ENCODE measurements around the gene CDC37. TPM values are rescaled to one million over a fixed set of nuclear protein-coding genes. Genes with fewer than 3 reads are reported as not detected.

The CDC37 gene
- polyA plus RNA-seq, 2 of the 4 experiments (the other 2 are of a cell fraction): 152 to 214 TPM

GRCh38 chr19:10363789-10364281 is 39.5 kb downstream of the CDC37 start:
- Histone ChIP-seq H3K4me1 (no peaks in the 10 kb centered on the region), H3K27ac (no peak overlapping the region), H3K9me3 (peaks cover 6% of the 10 kb centered on the region; the same call in 2 of the 3 replicates), H3K4me3 (no peak overlapping the region), H3K4me2 (no peak overlapping the region)
- ATAC-seq (no peak), FAIRE-seq (no peak), DNase-seq (ENCODE audit: low read depth in 1 of 2, low spot score in 1 of 2) (no peak)
- POLR2A ChIA-PET: no interaction called here
- WGBS (ENCODE audit: missing lambda C conversion rate): 77% methylated on average over 7 of the region's 12 CpGs
- CTCF ChIA-PET: no interaction called here
- no peak for TF ChIP-seq HOXA7 (CRISPR knock-in tag; IDR thresholded peaks at IDR 0.05)
- TF ChIP-seq KDM5A (IDR thresholded peaks at IDR 0.05): no peak
- no peak for TF ChIP-seq CTCF (IDR thresholded peaks at IDR 0.05)
- no peak for TF ChIP-seq NFE2L2 (conservative IDR thresholded peaks at IDR 0.05; ENCODE audit: low read length)
- TF ChIP-seq RNF2 (IDR thresholded peaks at IDR 0.05; ENCODE audit: borderline replicate concordance, low read depth): no peak
- no peak for TF ChIP-seq RFX5 (IDR thresholded peaks at IDR 0.05)
- no peak for TF ChIP-seq EHF (CRISPR knock-in tag; IDR thresholded peaks at IDR 0.05)
- TF ChIP-seq ESRRA (IDR thresholded peaks at IDR 0.05; ENCODE audit: borderline replicate concordance, low read length): no peak
- no peak for TF ChIP-seq FOSL2 (IDR thresholded peaks at IDR 0.05)
- TF ChIP-seq FOSL2 (CRISPR knock-in tag; IDR thresholded peaks at IDR 0.05): no peak
- no peak for TF ChIP-seq CBX8 (IDR thresholded peaks at IDR 0.05)

GRCh38 chr19:10362259-10362658 is 41.1 kb downstream of the CDC37 start:
- no peak for FAIRE-seq
- CTCF ChIA-PET: interaction anchor here (0.9 to 1.5 kb wide), 3 partner anchors 11 to 93 kb away, joined by 4 read pairs; no protein-coding TSS in a partner anchor
- WGBS (ENCODE audit: missing lambda C conversion rate): 98% methylated on average over 12 of the region's 18 CpGs
- H3K4me3 ChIP-seq: no peak overlapping the region
- DNase-seq (ENCODE audit: low read depth in 1 of 2, low spot score in 1 of 2): no peak
- POLR2A ChIA-PET: no interaction called here
- ATAC-seq: no peak
- TF ChIP-seq EHMT2 (IDR thresholded peaks at IDR 0.05; ENCODE audit: low read depth) (no peak), SMC3 (IDR thresholded peaks at IDR 0.05) (no peak), ZNF302 (CRISPR knock-in tag; IDR thresholded peaks at IDR 0.05) (no peak), HOXA7 (CRISPR knock-in tag; IDR thresholded peaks at IDR 0.05) (no peak), TP53 (CRISPR knock-in tag; IDR thresholded peaks at IDR 0.05) (no peak), FOSB (CRISPR knock-in tag; IDR thresholded peaks at IDR 0.05) (no peak), HOXB5 (CRISPR knock-in tag; IDR thresholded peaks at IDR 0.05) (no peak), BHLHE40 (IDR thresholded peaks at IDR 0.05; ENCODE audit: low read depth, low read length) (no peak), HEYL (CRISPR knock-in tag; IDR thresholded peaks at IDR 0.05) (no peak), CBX2 (IDR thresholded peaks at IDR 0.05; ENCODE audit: borderline replicate concordance, low read depth) (no peak), RCOR1 (IDR thresholded peaks at IDR 0.05; ENCODE audit: low read depth, low read length) (no peak)
- no peaks in the 10 kb centered on the region for H3K4me1 ChIP-seq
- no peak overlapping the region for H3K4me2 ChIP-seq
- no peak overlapping the region for H3K27ac ChIP-seq
- H3K9me3 ChIP-seq: no peaks in the 10 kb centered on the region

GRCh38 chr19:10361569-10362011 is 41.8 kb downstream of the CDC37 start:
- FAIRE-seq (no peak), DNase-seq (ENCODE audit: low read depth in 1 of 2, low spot score in 1 of 2) (no peak), ATAC-seq (peak in 1 of 2 experiments; percentile 40; a peak in 1 of 6 replicates)
- H3K4me2 ChIP-seq: no peak overlapping the region
- H3K27ac ChIP-seq: no peak overlapping the region
- TF ChIP-seq RCOR1 (IDR thresholded peaks at IDR 0.05; ENCODE audit: low read depth, low read length) (no peak), ELK1 (IDR thresholded peaks at IDR 0.05; ENCODE audit: low read depth, low read length) (no peak), SREBF2 (IDR thresholded peaks at IDR 0.05) (no peak), PBX3 (IDR thresholded peaks at IDR 0.05) (no peak), CTCF (IDR thresholded peaks at IDR 0.05) (no peak), NR3C1 (IDR thresholded peaks at IDR 0.05) (no peak), MYC (IDR thresholded peaks at IDR 0.05; ENCODE audit: borderline replicate concordance, low read length) (no peak), CBX2 (IDR thresholded peaks at IDR 0.05; ENCODE audit: borderline replicate concordance, low read depth) (no peak)
- CTCF ChIA-PET: interaction anchor here (0.9 to 1.5 kb wide), 3 partner anchors 11 to 93 kb away, joined by 4 read pairs; no protein-coding TSS in a partner anchor
- H3K4me3 ChIP-seq: no peak overlapping the region
- WGBS (ENCODE audit: missing lambda C conversion rate): 92% methylated on average over 11 of the region's 16 CpGs
- H3K9me3 ChIP-seq: no peaks in the 10 kb centered on the region
- POLR2A ChIA-PET: no interaction called here
- no peaks in the 10 kb centered on the region for H3K4me1 ChIP-seq
